HG03432 (cell line): ENCODE measurements around the gene TRIO.

Source experiments
- ATAC-seq: cut with Tn5 transposase; IDR thresholded peaks from one replicate; pipeline ENCODE4 v1.9.1; 2021; ENCODE audit warnings: mild to moderate bottlenecking, moderate library complexity; ENCODE audit not compliant: unreplicated experiment

TRIO gene

DNA sequence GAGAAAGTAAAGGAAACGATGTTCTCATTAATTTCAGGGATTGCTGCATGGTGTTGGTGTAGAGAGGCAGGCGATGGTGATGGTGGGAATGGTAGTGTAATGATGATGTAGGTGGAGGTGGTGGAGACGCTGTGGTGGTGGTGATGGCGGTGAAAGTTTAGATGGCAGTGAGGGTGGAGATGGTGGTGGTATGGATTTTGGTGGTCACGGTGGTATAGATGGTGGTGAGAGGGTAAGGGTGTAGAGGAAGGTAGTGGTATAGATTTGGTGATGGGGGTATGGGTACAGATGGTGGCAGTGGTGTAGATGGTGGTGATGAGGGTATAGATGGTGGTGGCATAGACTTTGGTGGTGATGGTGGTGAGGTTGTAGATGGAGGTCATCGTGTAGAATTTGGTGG lies 259.3 kb downstream of the TRIO start:
- ATAC-seq: no peak

DNA sequence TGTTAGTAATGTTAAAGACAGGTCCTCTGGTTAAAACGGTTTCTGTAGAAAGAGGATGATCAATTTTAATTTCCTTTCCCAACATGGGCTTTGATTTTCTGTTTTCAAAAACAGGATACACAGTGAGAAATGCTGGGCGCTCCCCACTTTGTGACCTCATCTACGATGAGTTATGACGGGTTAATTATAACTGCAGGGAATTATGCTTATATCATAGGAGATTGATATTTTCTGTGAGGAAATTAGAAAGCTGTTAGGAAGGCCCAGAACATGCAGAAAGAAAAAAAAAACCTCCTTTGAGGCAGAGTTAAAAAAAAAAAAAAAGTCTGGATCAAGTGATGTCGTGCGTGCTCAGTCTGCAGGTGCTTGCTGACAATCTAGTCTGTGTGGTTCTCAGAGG lies 261.6 kb downstream of the TRIO start:
- ATAC-seq: no peak

DNA sequence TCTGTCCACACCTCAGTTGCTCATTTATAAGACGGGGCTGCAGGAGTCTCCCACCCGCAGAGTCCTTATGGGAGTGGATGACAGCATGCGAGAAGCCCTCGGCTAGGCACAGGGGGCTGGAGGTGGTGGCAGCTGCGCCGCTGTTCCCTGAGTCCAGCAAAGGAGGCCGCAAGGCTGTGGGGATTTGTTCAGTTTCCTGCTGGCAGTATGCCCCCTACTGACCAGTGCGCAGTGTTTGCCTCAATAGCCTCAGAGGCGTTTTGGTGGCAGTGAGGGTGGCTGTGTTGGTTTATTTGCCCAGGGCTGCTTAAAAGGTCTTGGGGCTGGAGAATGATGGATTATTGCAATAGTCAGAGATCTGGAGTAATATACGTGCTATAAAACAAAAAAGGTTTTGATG lies 262.1 kb downstream of the TRIO start:
- ATAC-seq: no peak

DNA sequence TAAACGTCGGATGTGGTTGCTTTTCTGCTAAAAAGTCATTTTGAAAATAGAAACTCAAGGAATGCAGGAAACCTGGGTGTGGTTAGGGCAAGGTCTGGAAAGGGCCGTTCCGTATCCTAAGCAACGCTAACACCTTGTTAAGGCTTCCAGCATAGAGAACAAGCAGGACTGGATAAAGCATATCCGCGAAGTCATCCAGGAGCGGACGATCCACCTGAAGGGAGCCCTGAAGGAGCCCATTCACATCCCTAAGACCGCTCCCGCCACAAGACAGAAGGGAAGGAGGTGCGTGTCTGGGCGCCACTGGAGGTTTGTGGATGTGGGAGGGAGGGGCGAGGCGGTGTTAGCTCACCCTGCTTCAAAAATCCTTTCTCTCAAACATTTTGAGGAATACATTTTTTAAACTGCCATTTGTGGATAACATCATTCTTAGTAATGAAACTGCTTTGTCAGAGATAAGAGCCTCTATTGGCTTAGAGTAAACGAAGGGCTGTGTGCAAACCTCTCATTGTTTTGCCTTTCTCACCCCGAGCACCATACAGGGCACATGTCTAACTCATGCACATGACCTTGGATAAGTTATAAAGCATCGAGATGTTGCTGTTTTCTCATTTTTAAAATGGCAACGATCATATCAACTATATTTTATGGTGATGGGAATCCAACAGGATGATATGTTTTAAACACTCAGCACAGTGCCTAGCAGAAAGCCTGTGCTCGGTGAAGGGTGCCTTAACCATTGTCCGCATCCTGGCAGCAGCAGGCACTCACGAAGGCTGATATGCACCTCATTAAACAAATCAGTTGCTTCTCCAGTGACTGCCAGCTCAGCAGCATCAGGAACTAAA lies 262.8 kb downstream of the TRIO start:
- ATAC-seq: no peak

DNA sequence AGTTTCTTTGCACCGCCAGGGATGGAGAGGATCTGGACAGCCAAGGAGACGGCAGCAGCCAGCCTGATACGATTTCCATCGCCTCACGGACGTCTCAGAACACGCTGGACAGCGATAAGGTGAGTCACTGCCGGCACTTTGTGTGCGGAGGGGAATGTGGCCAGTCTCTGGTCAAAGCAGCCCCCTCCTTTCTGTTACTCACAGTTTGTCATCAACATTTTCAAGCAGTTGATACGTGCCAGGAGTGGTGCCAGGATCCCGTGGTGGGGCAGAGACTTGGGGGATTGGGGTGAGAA lies 263.4 kb downstream of the TRIO start:
- ATAC-seq: no peak

DNA sequence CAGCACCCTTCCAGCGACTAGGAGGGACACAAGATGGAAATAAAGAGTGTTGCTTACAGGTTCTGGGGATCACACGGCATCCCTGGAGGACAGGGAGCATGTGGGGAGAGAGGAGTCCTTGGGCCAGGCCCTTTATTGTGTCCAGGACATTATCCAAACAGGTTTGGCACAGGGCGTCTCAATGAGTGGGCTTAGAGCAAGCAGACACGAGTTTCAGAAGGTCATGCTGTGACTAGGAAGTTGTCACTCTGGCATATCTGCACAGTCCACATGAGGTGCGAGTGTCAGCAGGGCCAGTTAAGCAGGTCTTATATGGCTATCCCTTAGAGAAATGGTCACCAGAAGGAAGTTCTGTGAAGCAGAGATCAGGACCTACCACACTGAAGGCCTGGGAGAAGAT lies 263.9 kb downstream of the TRIO start:
- no peak for ATAC-seq

DNA sequence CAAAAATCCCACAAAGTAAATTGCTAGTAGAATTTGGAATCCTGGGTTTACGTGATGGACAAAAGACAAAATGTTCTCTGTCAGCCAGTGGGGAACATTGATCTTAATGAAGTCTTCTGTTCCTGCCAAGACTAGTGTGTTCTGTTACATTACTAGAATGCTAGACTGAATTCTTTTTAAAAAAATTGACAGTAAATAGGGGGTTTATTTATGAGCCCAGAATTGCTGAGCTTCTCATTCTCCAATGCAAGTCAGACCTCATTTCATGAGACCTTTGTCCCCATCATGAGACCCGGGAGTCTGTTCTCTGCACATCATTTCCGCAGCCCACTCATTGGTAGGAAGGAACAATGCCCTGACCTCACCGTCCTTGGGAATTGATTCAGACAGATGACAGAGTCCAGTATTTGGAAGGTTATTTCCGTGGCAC lies 264.6 kb downstream of the TRIO start:
- ATAC-seq: no peak

DNA sequence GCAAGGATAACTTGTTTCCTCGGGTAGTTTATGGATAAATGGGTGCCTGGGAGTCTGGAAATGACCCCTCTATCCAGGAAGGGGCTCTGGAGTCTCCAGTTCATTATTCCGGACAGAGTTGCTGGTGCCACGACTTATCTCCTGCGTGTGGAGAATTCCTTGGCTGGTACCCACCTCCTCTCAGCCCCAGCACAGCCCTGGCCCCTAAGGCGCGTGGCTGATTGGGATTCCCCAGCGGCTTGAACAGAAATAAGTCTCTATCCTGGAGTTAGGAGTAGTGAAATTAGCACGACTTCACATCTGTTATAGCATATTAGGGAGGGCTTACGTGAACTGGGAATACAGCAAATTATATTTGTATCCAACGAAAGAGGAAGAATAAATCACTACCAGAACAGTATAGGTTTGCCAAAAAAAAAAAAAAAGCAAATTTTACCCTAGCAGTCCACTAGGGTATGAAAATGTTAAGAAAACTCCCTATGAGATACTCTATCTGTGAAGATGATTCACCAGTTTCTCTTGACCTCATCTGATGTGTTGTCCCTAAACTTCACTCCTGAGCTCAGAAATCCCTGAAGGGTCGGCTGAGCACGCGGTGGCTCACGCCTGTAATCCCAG lies 265.9 kb downstream of the TRIO start:
- no peak for ATAC-seq

- ATAC-seq: no peak
These were observed 266.9 kb downstream of the TRIO start for GRCh38 chr5:14410068-14410393.

DNA sequence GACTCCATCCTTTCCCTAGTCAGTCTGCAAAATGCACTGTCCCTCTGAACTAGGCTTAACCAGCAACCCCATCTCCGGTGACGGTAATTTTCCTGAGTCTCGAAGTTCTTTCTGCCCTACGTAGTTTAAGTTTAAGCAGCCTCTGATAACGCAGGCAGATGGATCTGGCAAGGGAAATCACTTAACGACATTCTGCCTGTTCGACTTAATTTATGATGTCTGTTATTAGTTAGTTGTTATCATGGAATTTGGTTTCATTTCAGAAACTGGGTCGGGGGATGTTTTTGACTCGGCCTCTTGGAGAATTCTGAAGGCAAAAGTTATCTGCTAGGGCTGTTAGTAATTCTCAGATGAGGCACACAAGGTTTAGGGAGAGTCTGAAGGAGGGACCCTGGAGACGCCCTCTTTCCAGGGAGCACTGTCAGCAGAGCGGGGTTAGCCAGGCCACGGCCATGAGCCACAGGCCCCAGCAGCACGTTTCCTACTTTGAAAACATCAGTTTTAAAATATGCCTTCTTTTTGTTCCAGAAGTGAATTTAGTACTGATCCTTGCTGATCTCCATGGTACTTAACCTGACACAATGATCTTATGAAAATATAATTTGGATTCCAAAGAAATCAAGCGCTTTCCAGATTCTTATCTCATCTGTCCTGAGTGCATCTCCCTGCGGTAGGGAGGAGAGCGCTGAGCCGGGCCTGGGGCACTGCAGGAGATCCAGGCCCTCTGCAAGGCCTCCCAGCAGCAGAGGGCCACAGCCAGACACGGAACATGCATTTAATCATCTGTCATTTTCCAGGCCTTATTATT lies 267.5 kb downstream of the TRIO start:
- ATAC-seq: no peak

- ATAC-seq: no peak
These were observed 268.1 kb downstream of the TRIO start for GRCh38 chr5:14411216-14411615.

GRCh38 chr5:14413331-14413750 lies 270.2 kb downstream of the TRIO start:
- no peak for ATAC-seq

DNA sequence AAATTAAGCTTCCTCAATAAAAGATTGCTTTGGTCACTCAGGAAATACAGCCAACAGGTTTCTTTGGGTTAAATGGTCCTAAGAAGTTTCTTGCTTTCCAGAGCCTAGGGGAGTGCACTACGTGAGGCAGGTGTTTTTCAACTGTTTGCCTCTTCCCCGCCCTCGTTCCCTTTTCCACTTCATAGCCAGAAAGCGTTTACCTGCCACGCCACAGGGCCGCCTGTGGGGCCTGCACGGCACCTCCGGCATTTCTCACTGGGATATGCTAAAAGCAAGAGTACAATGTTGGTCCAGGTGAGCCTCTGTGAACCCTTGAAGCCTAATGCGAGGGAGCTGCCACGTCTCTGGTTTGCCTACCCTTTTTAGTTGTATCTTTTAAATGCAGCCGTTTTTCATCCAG lies 270.9 kb downstream of the TRIO start:
- ATAC-seq: no peak

GRCh38 chr5:14414656-14415023 lies 271.5 kb downstream of the TRIO start:
- no peak for ATAC-seq

DNA sequence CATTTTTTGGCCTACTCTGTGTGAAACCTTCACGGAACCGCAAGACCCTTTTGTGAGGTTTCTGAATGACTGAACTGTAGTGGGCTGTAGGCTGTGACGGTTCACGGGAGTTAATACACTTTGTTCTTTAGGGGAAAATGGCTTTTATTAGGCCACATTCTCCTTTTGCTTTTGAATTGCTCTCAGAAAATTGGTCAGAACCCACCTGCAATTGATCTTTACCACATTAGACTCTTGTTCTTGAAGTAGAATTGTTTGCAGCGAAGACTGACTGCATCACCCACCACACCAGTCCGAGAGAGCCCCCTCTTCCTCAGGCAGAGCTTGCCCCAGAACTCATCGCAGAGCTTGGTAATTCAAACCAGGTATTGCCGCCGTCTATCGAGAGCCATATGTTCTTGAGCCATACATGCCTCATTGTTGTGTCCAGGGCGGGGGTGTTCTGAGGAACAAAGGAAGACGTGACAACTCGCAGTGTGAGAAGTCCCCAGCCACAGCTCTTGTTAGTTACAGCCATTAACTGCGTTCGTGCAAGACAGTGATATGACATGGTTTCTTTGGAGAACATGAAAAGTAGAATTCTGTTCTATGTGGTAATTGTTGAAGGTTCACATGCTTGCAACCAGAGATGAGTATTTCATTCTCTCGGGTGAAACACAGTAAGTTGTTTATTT lies 272.0 kb downstream of the TRIO start:
- peak; percentile 85 for ATAC-seq

- no peak for ATAC-seq
These were observed 272.5 kb downstream of the TRIO start for GRCh38 chr5:14415698-14416074.

DNA sequence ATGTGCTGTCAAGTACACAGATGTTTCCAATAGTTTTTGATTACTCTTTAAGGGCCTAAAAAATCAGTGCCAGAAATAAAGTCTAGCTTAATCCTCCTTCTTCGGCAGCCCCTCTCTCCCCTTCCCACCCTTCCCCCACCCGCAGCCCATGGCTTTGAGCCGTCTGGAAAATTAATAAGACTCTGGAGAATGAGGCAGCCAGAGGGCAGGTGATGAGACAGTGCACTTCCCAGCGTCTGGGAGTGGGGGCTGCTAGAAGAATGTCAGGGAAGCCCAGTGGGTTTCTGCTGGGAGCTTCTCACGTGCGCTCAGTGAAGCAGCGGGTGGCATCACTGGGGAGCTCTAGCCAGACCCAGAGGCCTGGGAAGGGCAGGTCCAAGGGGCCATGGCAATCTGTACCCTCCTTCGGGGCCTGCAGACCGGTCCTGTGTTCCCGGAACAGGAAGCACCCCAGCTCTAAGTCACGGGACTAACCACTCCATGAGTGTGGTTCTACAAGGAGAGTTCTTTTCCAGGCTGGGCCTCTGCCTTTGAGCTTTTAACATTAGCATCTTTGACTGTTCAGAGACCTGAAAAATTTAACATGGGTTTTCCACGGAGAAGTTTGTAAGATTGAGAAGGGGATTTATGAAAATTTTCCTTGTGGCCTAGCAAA lies 273.6 kb downstream of the TRIO start:
- no peak for ATAC-seq

DNA sequence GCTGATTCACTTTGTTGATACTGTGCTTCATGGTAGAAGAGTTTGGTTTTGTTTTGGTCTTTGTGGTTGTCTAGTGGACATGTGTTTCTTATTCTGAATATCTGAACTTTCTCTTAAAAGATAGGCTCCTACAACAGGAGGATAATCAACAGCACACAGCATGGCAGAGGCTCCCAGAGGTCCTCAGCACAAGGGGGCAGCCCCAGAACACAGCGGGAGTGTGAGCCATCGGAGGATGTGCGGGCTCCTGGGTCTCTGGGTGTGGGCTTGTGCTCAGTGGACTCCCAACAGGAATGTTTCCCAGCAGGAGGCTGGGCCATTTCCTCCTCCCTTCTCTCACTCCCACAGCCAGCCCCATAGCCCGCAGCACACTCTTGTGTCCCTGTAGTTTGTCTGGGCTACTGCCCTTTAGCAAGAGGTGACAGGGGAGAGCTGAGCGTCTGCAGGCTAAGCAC lies 274.2 kb downstream of the TRIO start:
- ATAC-seq: no peak

- ATAC-seq: no peak
These were observed 274.9 kb downstream of the TRIO start for GRCh38 chr5:14417792-14418765.

DNA sequence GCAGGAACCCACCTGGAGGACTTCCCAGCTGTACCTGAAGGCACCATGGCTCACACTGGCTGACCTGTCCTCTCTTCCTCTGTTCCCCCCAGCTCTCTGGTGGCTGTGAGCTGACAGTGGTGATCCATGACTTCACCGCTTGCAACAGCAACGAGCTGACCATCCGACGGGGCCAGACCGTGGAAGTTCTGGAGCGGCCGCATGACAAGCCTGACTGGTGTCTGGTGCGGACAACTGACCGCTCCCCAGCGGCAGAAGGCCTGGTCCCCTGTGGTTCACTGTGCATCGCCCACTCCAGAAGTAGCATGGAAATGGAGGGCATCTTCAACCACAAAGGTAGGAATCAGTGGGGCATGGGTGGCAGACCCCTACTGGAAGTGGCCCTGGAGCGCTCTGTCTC lies 276.5 kb downstream of the TRIO start:
- no peak for ATAC-seq
